ENCODE data around the gene RSPO3.

The RSPO3 gene

GRCh38 chr6:127114214-127114760 lies 4.2 kb upstream of the RSPO3 start:
- TF ChIP-seq CTCF (IDR thresholded peaks at IDR 0.05; ENCODE audit: low read depth, low read length), result no peak
- Histone ChIP-seq H3K27me3 (peaks cover 58% of the 10 kb centered on the region), H3K4me3 (ENCODE audit: low read depth, low read length) (no peak overlapping the region), H3K9me3 (no peaks in the 10 kb centered on the region), H3K36me3 (no peaks in the 10 kb centered on the region), H3K4me1 (no peaks in the 10 kb centered on the region)
- DNase-seq, result no peak

GRCh38 chr6:127115084-127115655 lies 3.3 kb upstream of the RSPO3 start:
- no peak for TF ChIP-seq CTCF (IDR thresholded peaks at IDR 0.05; ENCODE audit: low read depth, low read length)
- H3K4me3 ChIP-seq (ENCODE audit: low read depth, low read length), result no peak overlapping the region
- no peaks in the 10 kb centered on the region for H3K9me3 ChIP-seq
- DNase-seq, result no peak
- no peaks in the 10 kb centered on the region for H3K4me1 ChIP-seq
- peaks cover 67% of the 10 kb centered on the region for H3K27me3 ChIP-seq
- no peaks in the 10 kb centered on the region for H3K36me3 ChIP-seq

GRCh38 chr6:127115746-127116145 lies 2.7 kb upstream of the RSPO3 start:
- TF ChIP-seq CTCF (IDR thresholded peaks at IDR 0.05; ENCODE audit: low read depth, low read length), result no peak
- H3K9me3 ChIP-seq, result no peaks in the 10 kb centered on the region
- no peak overlapping the region for H3K4me3 ChIP-seq (ENCODE audit: low read depth, low read length)
- no peaks in the 10 kb centered on the region for H3K4me1 ChIP-seq
- H3K27me3 ChIP-seq, result peaks cover 72% of the 10 kb centered on the region
- no peak for DNase-seq
- H3K36me3 ChIP-seq, result no peaks in the 10 kb centered on the region

GRCh38 chr6:127117979-127118297 lies 533 bp upstream of the RSPO3 start:
- H3K4me3 ChIP-seq (ENCODE audit: low read depth, low read length), result no peak overlapping the region
- no peak for DNase-seq
- no peaks in the 10 kb centered on the region for H3K36me3 ChIP-seq
- no peak for TF ChIP-seq CTCF (IDR thresholded peaks at IDR 0.05; ENCODE audit: low read depth, low read length)
- H3K27me3 ChIP-seq, result peaks cover 73% of the 10 kb centered on the region
- no peaks in the 10 kb centered on the region for H3K4me1 ChIP-seq
- H3K9me3 ChIP-seq, result no peaks in the 10 kb centered on the region

- Histone ChIP-seq H3K36me3 (no peaks in the 10 kb centered on the region), H3K9me3 (no peaks in the 10 kb centered on the region), H3K4me3 (ENCODE audit: low read depth, low read length) (peak overlapping the region; percentile 26), H3K4me1 (no peaks in the 10 kb centered on the region), H3K27me3 (peaks cover 73% of the 10 kb centered on the region)
- TF ChIP-seq CTCF (IDR thresholded peaks at IDR 0.05; ENCODE audit: low read depth, low read length), result no peak
- DNase-seq, result peak; percentile 28
These were observed 891 bp downstream of the RSPO3 start for GRCh38 chr6:127119102-127120022.

Data from BE2C (cell line).